Suprapubic skin (tissue), 4 donors: ENCODE data around the gene SLIRP. TPM values are rescaled to one million over a fixed set of nuclear protein-coding genes. Genes with fewer than 3 reads are reported as not detected.

Experiments used
- DNase-seq, 2 donors: peaks; one replicate each; pipeline ENCODE4 v3.0.0-alpha.2; 2019; ENCODE audit warnings: low spot score in 2 of 2
- H3K27ac ChIP-seq: fragments of 200-600 bp; sonication (generic); one replicate; pipeline ENCODE4 v1.5.1; 2019
- H3K27me3 ChIP-seq: fragments of 200-600 bp; sonication (generic); one replicate; pipeline ENCODE4 v1.5.1; 2019
- H3K36me3 ChIP-seq: fragments of 200-600 bp; sonication (generic); one replicate; pipeline ENCODE4 v1.5.1; 2019
- H3K4me1 ChIP-seq: fragments of 200-600 bp; sonication (generic); one replicate; pipeline ENCODE4 v1.5.1; 2019
- H3K4me3 ChIP-seq: fragments of 200-600 bp; sonication (generic); one replicate; pipeline ENCODE4 v1.5.1; 2019; ENCODE audit warnings: mild to moderate bottlenecking
- H3K9me3 ChIP-seq: fragments of 200-600 bp; sonication (generic); one replicate; pipeline ENCODE4 v1.5.1; 2019
- CTCF ChIP-seq, 2 donors: fragments of 200-600 bp in 1 of 2; fragments of 450-650 bp in 1 of 2; sonication (generic) in 1 of 2; IDR thresholded peaks; one replicate each; pipeline ENCODE4 v1.5.1; 2016 to 2019; ENCODE audit warnings: antibody characterized with exemption in 2 of 2, mild to moderate bottlenecking in 1 of 2, moderate library complexity in 1 of 2
- EP300 ChIP-seq: sonication (generic); formaldehyde crosslinking; IDR thresholded peaks from one replicate; pipeline ENCODE4 v1.6.1; 2017; ENCODE audit warnings: antibody characterized with exemption
- POLR2A ChIP-seq, 2 donors: fragments of 450-650 bp; IDR thresholded peaks; one replicate each; pipeline ENCODE4 v1.6.1; 2017; ENCODE audit warnings: antibody characterized with exemption in 2 of 2, mild to moderate bottlenecking in 2 of 2, moderate library complexity in 2 of 2
- POLR2AphosphoS5 ChIP-seq, 3 donors: sonication (generic); formaldehyde crosslinking; IDR thresholded peaks; one replicate each; pipeline ENCODE4 v1.6.1; 2017; ENCODE audit warnings: antibody characterized with exemption in 3 of 3
- WGBS: methylation state at CpG from one replicate; pipeline ENCODE4 v1.1.5; 2018; 5-methylcytosine and 5-hydroxymethylcytosine counted together
- total RNA-seq, 4 donors: library from RNA; depleted of rRNA; stranded (reverse); fragments of >200 nt; gene quantifications; one replicate each; pipeline ENCODE4 v1.1.0, GENCODE V29; 2016

The SLIRP gene
- total RNA-seq, 4 donors from 2014 or later = 59.1 to 147 (median 127) TPM

- Histone ChIP-seq H3K27me3 (no peaks in the 10 kb centered on the region), H3K9me3 (no peaks in the 10 kb centered on the region), H3K27ac (peak overlapping the region; percentile 94), H3K36me3 (no peaks in the 10 kb centered on the region), H3K4me3 (peak overlapping the region; percentile 97), H3K4me1 (peaks cover 29% of the 10 kb centered on the region)
- DNase-seq = no peak
- WGBS = 1% methylated on average over 24 of the region's 24 CpGs
- TF ChIP-seq CTCF (IDR thresholded peaks at IDR 0.05) (no peak), POLR2AphosphoS5 (IDR thresholded peaks at IDR 0.05) (no peak), EP300 (no peak), POLR2A (IDR thresholded peaks at IDR 0.05) (no peak)
These were observed 53.5 kb downstream of the SLIRP start for GRCh38 chr14:77761205-77761931.

GRCh38 chr14:77763316-77763715 lies 55.4 kb downstream of the SLIRP start:
- TF ChIP-seq EP300 (no peak), POLR2AphosphoS5 (IDR thresholded peaks at IDR 0.05) (no peak), POLR2A (IDR thresholded peaks at IDR 0.05) (no peak), CTCF (IDR thresholded peaks at IDR 0.05) (no peak)

GRCh38 chr14:77763978-77764377 lies 56.1 kb downstream of the SLIRP start:
- Histone ChIP-seq H3K4me3 (no peak overlapping the region), H3K4me1 (peaks cover 21% of the 10 kb centered on the region), H3K27ac (no peak overlapping the region), H3K36me3 (no peaks in the 10 kb centered on the region), H3K27me3 (no peaks in the 10 kb centered on the region), H3K9me3 (no peaks in the 10 kb centered on the region)
- 89% methylated on average over 3 of the region's 3 CpGs for WGBS
- no peak for DNase-seq
- TF ChIP-seq POLR2AphosphoS5 (IDR thresholded peaks at IDR 0.05) (no peak), POLR2A (IDR thresholded peaks at IDR 0.05) (no peak), EP300 (no peak), CTCF (IDR thresholded peaks at IDR 0.05) (no peak)

More at GRCh38 chr14:77763316-77763715, 55.4 kb downstream of the SLIRP start:
- Histone ChIP-seq H3K27me3 (no peaks in the 10 kb centered on the region), H3K4me3 (no peak overlapping the region), H3K9me3 (no peaks in the 10 kb centered on the region), H3K4me1 (peaks cover 28% of the 10 kb centered on the region), H3K36me3 (no peaks in the 10 kb centered on the region), H3K27ac (no peak overlapping the region)
- WGBS = 61% methylated on average over 1 of the region's 1 CpG
- DNase-seq = no peak

Other genes with a start within 250 kb of the SLIRP start
- not detected for gene ISM2, start 209.3 kb upstream of the SLIRP start, total RNA-seq
- 10 to 100 TPM; 18.9 to 24.6 (median 22.8) TPM for gene SPTLC2, start 91.5 kb upstream of the SLIRP start, total RNA-seq
- gene ALKBH1, start 80 bp upstream of the SLIRP start, total RNA-seq = 10 to 100 TPM in 1 of 4 donors, 1 to 10 TPM in 3; 6.4 to 13.4 (median 7.3) TPM
- 10 to 100 TPM; 48.8 to 85.1 (median 57.4) TPM for gene SNW1, start 53.1 kb downstream of the SLIRP start, total RNA-seq
- 10 to 100 TPM in 1 of 4 donors, 1 to 10 TPM in 3; 6.0 to 16.0 (median 9.0) TPM for gene ADCK1, start 92.0 kb downstream of the SLIRP start, total RNA-seq